ENCODE results near the gene VRK2.
"Not testable (repeated sequence)": the region's sequence is repeated elsewhere in the genome, so short reads cannot be mapped to it uniquely, and the experiment has no call there.

Gene VRK2

GRCh38 chr2:58158481-58158880 lies 111.9 kb downstream of the VRK2 start:
- DNase-seq (ENCODE audit: low read depth, low spot score): no peak

GRCh38 chr2:58163913-58164312 lies 117.3 kb downstream of the VRK2 start:
- no peak for DNase-seq (ENCODE audit: low read depth, low spot score)

GRCh38 chr2:58168130-58168529 lies 121.5 kb downstream of the VRK2 start:
- not testable (repeated sequence) for DNase-seq (ENCODE audit: low read depth, low spot score)

- not testable (repeated sequence) for DNase-seq (ENCODE audit: low read depth, low spot score)
Measured at GRCh38 chr2:58169845-58170244, 123.2 kb downstream of the VRK2 start.

GRCh38 chr2:58170334-58170933 lies 123.8 kb downstream of the VRK2 start:
- not testable (repeated sequence) for DNase-seq (ENCODE audit: low read depth, low spot score)

GRCh38 chr2:58171831-58172230 lies 125.2 kb downstream of the VRK2 start:
- not testable (repeated sequence) for DNase-seq (ENCODE audit: low read depth, low spot score)

GRCh38 chr2:58177187-58177586 lies 130.6 kb downstream of the VRK2 start:
- not testable (repeated sequence) for DNase-seq (ENCODE audit: low read depth, low spot score)

GRCh38 chr2:58180175-58180574 lies 133.6 kb downstream of the VRK2 start:
- DNase-seq (ENCODE audit: low read depth, low spot score): not testable (repeated sequence)

GRCh38 chr2:58180635-58181034 lies 134.0 kb downstream of the VRK2 start:
- DNase-seq (ENCODE audit: low read depth, low spot score): no peak

- DNase-seq (ENCODE audit: low read depth, low spot score): no peak
Measured at GRCh38 chr2:58182527-58182926, 135.9 kb downstream of the VRK2 start.

GRCh38 chr2:58186501-58186900 lies 139.9 kb downstream of the VRK2 start:
- DNase-seq (ENCODE audit: low read depth, low spot score): no peak

- not testable (repeated sequence) for DNase-seq (ENCODE audit: low read depth, low spot score)
Measured at GRCh38 chr2:58187022-58187421, 140.4 kb downstream of the VRK2 start.

GRCh38 chr2:58194458-58194857 lies 147.9 kb downstream of the VRK2 start:
- DNase-seq (ENCODE audit: low read depth, low spot score): no peak

- no peak for DNase-seq (ENCODE audit: low read depth, low spot score)
Measured at GRCh38 chr2:58195662-58196061, 149.1 kb downstream of the VRK2 start.

GRCh38 chr2:58197894-58198293 lies 151.3 kb downstream of the VRK2 start:
- DNase-seq (ENCODE audit: low read depth, low spot score): no peak

- no peak for DNase-seq (ENCODE audit: low read depth, low spot score)
Measured at GRCh38 chr2:58202404-58202803, 155.8 kb downstream of the VRK2 start.

- DNase-seq (ENCODE audit: low read depth, low spot score): no peak
Measured at GRCh38 chr2:58203018-58203417, 156.4 kb downstream of the VRK2 start.

GRCh38 chr2:58204195-58204959 lies 157.8 kb downstream of the VRK2 start:
- no peak for DNase-seq (ENCODE audit: low read depth, low spot score)

- DNase-seq (ENCODE audit: low read depth, low spot score): no peak
Measured at GRCh38 chr2:58206785-58207184, 160.2 kb downstream of the VRK2 start.

- no peak for DNase-seq (ENCODE audit: low read depth, low spot score)
Measured at GRCh38 chr2:58207189-58207588, 160.6 kb downstream of the VRK2 start.
